Muscle layer of duodenum (tissue), 2 donors: ENCODE results near the gene AKAP5.

Experiments
- H3K27ac ChIP-seq: one replicate; pipeline ENCODE4 v1.7.0; 2013; ENCODE audit warnings: mild to moderate bottlenecking, low read length
- H3K27me3 ChIP-seq: one replicate; pipeline ENCODE4 v1.7.0; 2013; ENCODE audit warnings: low read depth, mild to moderate bottlenecking, control low read depth, low read length
- H3K36me3 ChIP-seq, 2 donors: one replicate each; pipeline ENCODE4 v1.7.0; 2013; ENCODE audit warnings: low read length in 2 of 2, control low read depth in 1 of 2, mild to moderate bottlenecking in 1 of 2; ENCODE audit not compliant: insufficient read depth in 2 of 2, control insufficient read depth in 1 of 2
- H3K4me1 ChIP-seq, 2 donors: one replicate each; pipeline ENCODE4 v1.7.0; 2013; ENCODE audit warnings: low read length in 2 of 2, mild to moderate bottlenecking in 2 of 2, control low read depth in 1 of 2, moderate library complexity in 1 of 2; ENCODE audit not compliant: insufficient read depth in 2 of 2, control insufficient read depth in 1 of 2
- H3K4me3 ChIP-seq, 2 donors: one replicate each; pipeline ENCODE4 v1.7.0; 2013; ENCODE audit warnings: low read length in 2 of 2, low read depth in 1 of 2, mild to moderate bottlenecking in 1 of 2
- H3K9me3 ChIP-seq, 2 donors: one replicate each; pipeline ENCODE4 v1.7.0; 2013; ENCODE audit warnings: low read length in 2 of 2, control low read depth in 1 of 2, mild to moderate bottlenecking in 1 of 2; ENCODE audit not compliant: control insufficient read depth in 1 of 2
- donor health status: healthy.

AKAP5 gene

GRCh38 chr14:64439141-64439540, 26.2 kb upstream of the AKAP5 start:
- H3K27ac ChIP-seq = no peak overlapping the region
- no peak overlapping the region for H3K4me3 ChIP-seq
- peaks cover 25 to 58% of the 10 kb centered on the region in 2 donors for H3K36me3 ChIP-seq
- no peaks in the 10 kb centered on the region for H3K9me3 ChIP-seq
- no peaks in the 10 kb centered on the region for H3K4me1 ChIP-seq
- H3K27me3 ChIP-seq = no peaks in the 10 kb centered on the region

- Histone ChIP-seq H3K4me3 (no peak overlapping the region), H3K9me3 (no peaks in the 10 kb centered on the region), H3K27ac (no peak overlapping the region), H3K4me1 (peaks cover 0 to 3% of the 10 kb centered on the region in 2 donors), H3K27me3 (no peaks in the 10 kb centered on the region), H3K36me3 (peaks cover 22 to 56% of the 10 kb centered on the region in 2 donors)
Measured at GRCh38 chr14:64440494-64440893, 24.8 kb upstream of the AKAP5 start.

GRCh38 chr14:64442300-64442988, 22.9 kb upstream of the AKAP5 start:
- H3K4me3 ChIP-seq = no peak overlapping the region
- no peaks in the 10 kb centered on the region for H3K9me3 ChIP-seq
- H3K27ac ChIP-seq = no peak overlapping the region
- H3K36me3 ChIP-seq = peaks cover 11 to 51% of the 10 kb centered on the region in 2 donors
- H3K27me3 ChIP-seq = no peaks in the 10 kb centered on the region
- peaks cover 0 to 5% of the 10 kb centered on the region in 2 donors for H3K4me1 ChIP-seq

- Histone ChIP-seq H3K27ac (no peak overlapping the region), H3K4me3 (no peak overlapping the region), H3K36me3 (peaks cover 16 to 45% of the 10 kb centered on the region in 2 donors), H3K9me3 (no peaks in the 10 kb centered on the region), H3K27me3 (no peaks in the 10 kb centered on the region), H3K4me1 (peaks cover 0 to 5% of the 10 kb centered on the region in 2 donors)
Measured at GRCh38 chr14:64444140-64444539, 21.2 kb upstream of the AKAP5 start.

- no peak overlapping the region for H3K4me3 ChIP-seq
- no peaks in the 10 kb centered on the region for H3K9me3 ChIP-seq
- H3K4me1 ChIP-seq = peaks cover 0 to 5% of the 10 kb centered on the region in 2 donors
- no peaks in the 10 kb centered on the region for H3K27me3 ChIP-seq
- peak overlapping the region; percentile 10 for H3K27ac ChIP-seq
- peaks cover 22 to 48% of the 10 kb centered on the region in 2 donors for H3K36me3 ChIP-seq
Measured at GRCh38 chr14:64444984-64445845, 20.1 kb upstream of the AKAP5 start.

GRCh38 chr14:64447876-64448670, 17.2 kb upstream of the AKAP5 start:
- no peaks in the 10 kb centered on the region for H3K27me3 ChIP-seq
- peaks cover 33 to 35% of the 10 kb centered on the region in 2 donors for H3K36me3 ChIP-seq
- H3K4me1 ChIP-seq = peaks cover 0 to 5% of the 10 kb centered on the region in 2 donors
- H3K9me3 ChIP-seq = no peaks in the 10 kb centered on the region
- no peak overlapping the region for H3K27ac ChIP-seq
- H3K4me3 ChIP-seq = no peak overlapping the region

GRCh38 chr14:64450255-64450654, 15.0 kb upstream of the AKAP5 start:
- H3K4me3 ChIP-seq = no peak overlapping the region
- no peak overlapping the region for H3K27ac ChIP-seq
- H3K4me1 ChIP-seq = peaks cover 0 to 4% of the 10 kb centered on the region in 2 donors
- H3K27me3 ChIP-seq = no peaks in the 10 kb centered on the region
- H3K9me3 ChIP-seq = no peaks in the 10 kb centered on the region
- peaks cover 31 to 37% of the 10 kb centered on the region in 2 donors for H3K36me3 ChIP-seq

GRCh38 chr14:64454671-64455070, 10.6 kb upstream of the AKAP5 start:
- Histone ChIP-seq H3K9me3 (no peaks in the 10 kb centered on the region), H3K36me3 (peaks cover 24 to 32% of the 10 kb centered on the region in 2 donors), H3K27me3 (no peaks in the 10 kb centered on the region), H3K4me1 (no peaks in the 10 kb centered on the region), H3K4me3 (no peak overlapping the region), H3K27ac (no peak overlapping the region)

GRCh38 chr14:64459405-64460136, 5.7 kb upstream of the AKAP5 start:
- H3K4me1 ChIP-seq = peaks cover 0 to 3% of the 10 kb centered on the region in 2 donors
- H3K9me3 ChIP-seq = no peaks in the 10 kb centered on the region
- H3K4me3 ChIP-seq = no peak overlapping the region
- no peak overlapping the region for H3K27ac ChIP-seq
- peaks cover 12 to 13% of the 10 kb centered on the region in 2 donors for H3K36me3 ChIP-seq
- no peaks in the 10 kb centered on the region for H3K27me3 ChIP-seq

GRCh38 chr14:64461221-64461620, 4.1 kb upstream of the AKAP5 start:
- no peaks in the 10 kb centered on the region for H3K36me3 ChIP-seq
- H3K9me3 ChIP-seq = no peaks in the 10 kb centered on the region
- no peak overlapping the region for H3K27ac ChIP-seq
- H3K4me1 ChIP-seq = peaks cover 0 to 11% of the 10 kb centered on the region in 2 donors
- H3K4me3 ChIP-seq = no peak overlapping the region
- no peaks in the 10 kb centered on the region for H3K27me3 ChIP-seq
